GM12875 (cell line): Measurements from ENCODE around the gene KCNMA1.
"Not testable (repeated sequence)": the region's sequence is repeated elsewhere in the genome, so short reads cannot be mapped to it uniquely, and the experiment has no call there.

ENCODE experiments used
- H3K4me3 ChIP-seq: one replicate; pipeline ENCODE4 v1.5.1; 2011; ENCODE audit warnings: low read depth, low read length, control low read depth
- CTCF ChIP-seq: IDR thresholded peaks from 2 replicates; pipeline ENCODE4 v1.5.1; 2011; ENCODE audit warnings: low read depth, mild to moderate bottlenecking, control low read depth, inconsistent platforms, low read length, moderate library complexity, borderline replicate concordance; ENCODE audit not compliant: insufficient read depth

KCNMA1 gene

GRCh38 chr10:77529050-77529576 lies 108.5 kb downstream of the KCNMA1 start:
- no peak overlapping the region for H3K4me3 ChIP-seq
- TF ChIP-seq CTCF: no peak

GRCh38 chr10:77527839-77528238 lies 109.8 kb downstream of the KCNMA1 start:
- H3K4me3 ChIP-seq: no peak overlapping the region
- TF ChIP-seq CTCF: no peak

- no peak for TF ChIP-seq CTCF
- no peak overlapping the region for H3K4me3 ChIP-seq
These were observed 110.6 kb downstream of the KCNMA1 start for GRCh38 chr10:77526868-77527617.

- no peak for TF ChIP-seq CTCF
- H3K4me3 ChIP-seq: no peak overlapping the region
These were observed 113.3 kb downstream of the KCNMA1 start for GRCh38 chr10:77524281-77524711.

- no peak for TF ChIP-seq CTCF
- no peak overlapping the region for H3K4me3 ChIP-seq
These were observed 115.3 kb downstream of the KCNMA1 start for GRCh38 chr10:77522268-77522809.

GRCh38 chr10:77520995-77521394 lies 116.6 kb downstream of the KCNMA1 start:
- TF ChIP-seq CTCF: no peak
- no peak overlapping the region for H3K4me3 ChIP-seq

- TF ChIP-seq CTCF: no peak
- no peak overlapping the region for H3K4me3 ChIP-seq
These were observed 117.3 kb downstream of the KCNMA1 start for GRCh38 chr10:77520290-77520689.

- not testable (repeated sequence) for H3K4me3 ChIP-seq
These were observed 117.8 kb downstream of the KCNMA1 start for GRCh38 chr10:77519791-77520190.
